Panc1 (cell line): Measurements from ENCODE around the gene RASSF8. TPM values are rescaled to one million over a fixed set of nuclear protein-coding genes. Genes with fewer than 3 reads are reported as not detected.
A peak's percentile ranks its signal among the peaks of the same experiment; 100 is the strongest.

Experiments
- ATAC-seq: fragments of 200-7000 bp; cut with Tn5 transposase; 2 replicates; pipeline ENCODE4 v1.9.1; 2020; ENCODE audit warnings: mild to moderate bottlenecking, moderate library complexity
- BruUV-seq: library from RNA; stranded (reverse); fragments of 400-500 nt; replicated peaks from 2 replicates; lab custom pipeline; 2021; lab: Mats Ljungman, UMichigan
- CTCF ChIA-PET: fragments of 300-600 bp; sonication (Branson Sonifier 250); formaldehyde crosslinking; loops from one replicate; lab custom pipeline; 2022; ENCODE audit warnings: antibody characterized with exemption; lab: Charles Lee
- POLR2A ChIA-PET: fragments of 300-600 bp; sonication (Branson Sonifier 250); formaldehyde crosslinking; loops from one replicate; lab custom pipeline; 2022; ENCODE audit warnings: antibody characterized with exemption; lab: Charles Lee
- DNase-seq: peaks from one replicate; pipeline ENCODE4 v3.0.0-alpha.2; 2010; ENCODE audit warnings: low read depth, low spot score
- H3K27ac ChIP-seq: 2 replicates; pipeline ENCODE4 v1.5.1; 2011; ENCODE audit warnings: mild to moderate bottlenecking, low read length, inconsistent platforms
- H3K27me3 ChIP-seq: fragments of 200-500 bp; sonication (Bioruptor generic); 2 replicates; pipeline ENCODE4 v1.6.0; 2014; ENCODE audit warnings: low read length, inconsistent platforms; ENCODE audit not compliant: control insufficient read depth, insufficient read depth
- H3K36me3 ChIP-seq: fragments of 200-500 bp; sonication (Bioruptor generic); 2 replicates; pipeline ENCODE4 v1.5.1; 2014; ENCODE audit warnings: inconsistent platforms, mild to moderate bottlenecking, low read length, moderate library complexity; ENCODE audit not compliant: control insufficient read depth, insufficient read depth
- H3K4me1 ChIP-seq: 2 replicates; pipeline ENCODE4 v1.5.1; 2011; ENCODE audit warnings: inconsistent platforms, mild to moderate bottlenecking, low read length, moderate library complexity; ENCODE audit not compliant: control insufficient read depth, insufficient read depth
- H3K4me3 ChIP-seq, 2 experiments: 2 replicates each; pipeline ENCODE4 v1.5.1; 2011 to 2012; ENCODE audit warnings: low read depth in 2 of 2, low read length in 2 of 2, mild to moderate bottlenecking in 2 of 2, inconsistent platforms in 1 of 2, moderate library complexity in 1 of 2
- H3K9me3 ChIP-seq: fragments of 200-500 bp; sonication (Bioruptor generic); 2 replicates; pipeline ENCODE4 v1.5.1; 2014; ENCODE audit warnings: low read depth, mild to moderate bottlenecking, inconsistent platforms, low read length, moderate library complexity; ENCODE audit not compliant: control insufficient read depth, insufficient read depth
- POLR2AphosphoS5 ChIP-seq: IDR thresholded peaks from 2 replicates; pipeline ENCODE4 v1.6.1; 2012; ENCODE audit warnings: mild to moderate bottlenecking, low read depth, low read length, moderate library complexity
- SIN3A ChIP-seq: IDR thresholded peaks from 2 replicates; pipeline ENCODE4 v1.6.1; 2012; ENCODE audit warnings: low read depth, mild to moderate bottlenecking, low read length, moderate library complexity, borderline replicate concordance; ENCODE audit not compliant: insufficient read depth
- TCF7L2 ChIP-seq: IDR thresholded peaks from 2 replicates; pipeline ENCODE4 v1.6.1; 2011; ENCODE audit warnings: mild to moderate bottlenecking, low read depth, low read length, inconsistent platforms
- in situ Hi-C: cut with HindIII; loops from 2 replicates; pipeline ENCODE4 v1.10.0; 2016; ENCODE audit warnings: low sequenced_read_pairs, low pct_unique_long_range_greater_than_20kb
- intact Hi-C: fragments of 100-400 bp; cut with micrococcal nuclease; formaldehyde crosslinking; loops from one replicate; pipeline ENCODE4 v1.10.0; 2022; ENCODE audit not compliant: unreplicated experiment
- total RNA-seq: library from RNA; stranded (reverse); gene quantifications from one replicate; pipeline ENCODE4 v1.2.1, GENCODE V29; 2021; ENCODE audit not compliant: unreplicated experiment
- TF ChIP-seq, protein P1 (sequence below): fragments of 450-650 bp; IDR thresholded peaks from 2 replicates; pipeline ENCODE4 v1.5.1; 2017; ENCODE audit warnings: mild to moderate bottlenecking
- TF ChIP-seq, protein P2 (sequence below), 2 experiments: IDR thresholded peaks; 2 replicates each; pipeline ENCODE4 v1.6.1; 2011 to 2012; ENCODE audit warnings: low read depth in 2 of 2, control low read depth in 1 of 2, low read length in 1 of 2, mild to moderate bottlenecking in 1 of 2, moderate library complexity in 1 of 2; ENCODE audit not compliant: insufficient read depth in 1 of 2

Gene RASSF8
- total RNA-seq, 1 experiment from 2014 or later: 103 TPM

DNA sequence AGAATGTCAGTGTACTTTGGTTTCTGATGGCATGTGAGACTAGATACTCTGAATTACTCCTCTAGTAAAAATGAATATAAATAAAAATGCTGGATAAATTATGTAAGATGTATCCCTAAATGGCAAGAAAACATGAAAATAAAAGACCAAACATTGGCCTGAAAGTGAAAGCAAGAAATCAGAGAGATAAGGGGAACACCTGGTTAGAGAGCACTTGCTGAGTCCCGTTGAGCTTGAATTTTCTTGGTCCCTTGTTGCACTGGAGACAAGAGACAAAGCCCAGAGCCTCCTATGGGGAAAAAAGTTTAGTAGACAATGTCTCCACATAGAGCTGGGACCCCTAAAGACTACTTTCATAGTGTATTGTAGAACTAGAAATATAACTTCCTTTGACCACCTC, 23.9 kb downstream of the RASSF8 start:
- H3K36me3 ChIP-seq: no peaks in the 10 kb centered on the region
- TF ChIP-seq, protein P1, sequence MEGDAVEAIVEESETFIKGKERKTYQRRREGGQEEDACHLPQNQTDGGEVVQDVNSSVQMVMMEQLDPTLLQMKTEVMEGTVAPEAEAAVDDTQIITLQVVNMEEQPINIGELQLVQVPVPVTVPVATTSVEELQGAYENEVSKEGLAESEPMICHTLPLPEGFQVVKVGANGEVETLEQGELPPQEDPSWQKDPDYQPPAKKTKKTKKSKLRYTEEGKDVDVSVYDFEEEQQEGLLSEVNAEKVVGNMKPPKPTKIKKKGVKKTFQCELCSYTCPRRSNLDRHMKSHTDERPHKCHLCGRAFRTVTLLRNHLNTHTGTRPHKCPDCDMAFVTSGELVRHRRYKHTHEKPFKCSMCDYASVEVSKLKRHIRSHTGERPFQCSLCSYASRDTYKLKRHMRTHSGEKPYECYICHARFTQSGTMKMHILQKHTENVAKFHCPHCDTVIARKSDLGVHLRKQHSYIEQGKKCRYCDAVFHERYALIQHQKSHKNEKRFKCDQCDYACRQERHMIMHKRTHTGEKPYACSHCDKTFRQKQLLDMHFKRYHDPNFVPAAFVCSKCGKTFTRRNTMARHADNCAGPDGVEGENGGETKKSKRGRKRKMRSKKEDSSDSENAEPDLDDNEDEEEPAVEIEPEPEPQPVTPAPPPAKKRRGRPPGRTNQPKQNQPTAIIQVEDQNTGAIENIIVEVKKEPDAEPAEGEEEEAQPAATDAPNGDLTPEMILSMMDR: no peak
- TF ChIP-seq SIN3A: no peak
- TF ChIP-seq, protein P2, sequence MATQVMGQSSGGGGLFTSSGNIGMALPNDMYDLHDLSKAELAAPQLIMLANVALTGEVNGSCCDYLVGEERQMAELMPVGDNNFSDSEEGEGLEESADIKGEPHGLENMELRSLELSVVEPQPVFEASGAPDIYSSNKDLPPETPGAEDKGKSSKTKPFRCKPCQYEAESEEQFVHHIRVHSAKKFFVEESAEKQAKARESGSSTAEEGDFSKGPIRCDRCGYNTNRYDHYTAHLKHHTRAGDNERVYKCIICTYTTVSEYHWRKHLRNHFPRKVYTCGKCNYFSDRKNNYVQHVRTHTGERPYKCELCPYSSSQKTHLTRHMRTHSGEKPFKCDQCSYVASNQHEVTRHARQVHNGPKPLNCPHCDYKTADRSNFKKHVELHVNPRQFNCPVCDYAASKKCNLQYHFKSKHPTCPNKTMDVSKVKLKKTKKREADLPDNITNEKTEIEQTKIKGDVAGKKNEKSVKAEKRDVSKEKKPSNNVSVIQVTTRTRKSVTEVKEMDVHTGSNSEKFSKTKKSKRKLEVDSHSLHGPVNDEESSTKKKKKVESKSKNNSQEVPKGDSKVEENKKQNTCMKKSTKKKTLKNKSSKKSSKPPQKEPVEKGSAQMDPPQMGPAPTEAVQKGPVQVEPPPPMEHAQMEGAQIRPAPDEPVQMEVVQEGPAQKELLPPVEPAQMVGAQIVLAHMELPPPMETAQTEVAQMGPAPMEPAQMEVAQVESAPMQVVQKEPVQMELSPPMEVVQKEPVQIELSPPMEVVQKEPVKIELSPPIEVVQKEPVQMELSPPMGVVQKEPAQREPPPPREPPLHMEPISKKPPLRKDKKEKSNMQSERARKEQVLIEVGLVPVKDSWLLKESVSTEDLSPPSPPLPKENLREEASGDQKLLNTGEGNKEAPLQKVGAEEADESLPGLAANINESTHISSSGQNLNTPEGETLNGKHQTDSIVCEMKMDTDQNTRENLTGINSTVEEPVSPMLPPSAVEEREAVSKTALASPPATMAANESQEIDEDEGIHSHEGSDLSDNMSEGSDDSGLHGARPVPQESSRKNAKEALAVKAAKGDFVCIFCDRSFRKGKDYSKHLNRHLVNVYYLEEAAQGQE (IDR thresholded peaks at IDR 0.05; ENCODE audit: insufficient read depth in 1 of 2, low read depth in 2 of 2, low read length in 1 of 2): no peak
- TF ChIP-seq POLR2AphosphoS5: no peak
- no peak for TF ChIP-seq TCF7L2
- no TSS peak for BruUV-seq
- H3K27me3 ChIP-seq: no peaks in the 10 kb centered on the region
- ChIA-PET CTCF (no interaction called here), POLR2A (interaction anchor here (0.6 kb wide), 1 partner anchor 347 kb away, joined by 3 read pairs; no protein-coding TSS in a partner anchor)
- intact Hi-C loops (no loop called here), in situ Hi-C loops (no loop called here)
- peak overlapping the region; percentile 0; the same call in 1 of the 2 replicates for H3K27ac ChIP-seq
- no peak overlapping the region for H3K4me3 ChIP-seq
- H3K9me3 ChIP-seq: no peaks in the 10 kb centered on the region
- ATAC-seq: no peak
- peaks cover 43% of the 10 kb centered on the region for H3K4me1 ChIP-seq
- no peak for DNase-seq

DNA sequence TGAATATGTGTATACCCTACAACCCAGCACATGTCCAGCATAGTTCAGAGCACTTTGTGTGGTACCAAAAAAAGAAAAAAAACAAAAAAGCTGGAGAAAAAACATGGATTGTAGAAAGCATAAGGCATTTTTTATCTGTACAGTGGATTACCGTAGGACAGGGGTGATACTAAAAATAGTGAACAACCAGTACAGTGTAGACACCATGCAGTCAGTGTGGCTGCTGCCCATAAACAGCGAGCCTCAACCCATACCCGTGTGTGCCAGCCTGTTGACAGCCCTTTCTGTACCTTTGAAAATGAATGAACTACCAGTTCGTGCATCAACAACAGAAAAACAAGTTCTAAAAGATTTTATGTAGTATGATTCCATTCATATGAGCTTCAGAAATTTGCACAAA, 25.1 kb downstream of the RASSF8 start:
- Histone ChIP-seq H3K36me3 (no peaks in the 10 kb centered on the region), H3K4me1 (peaks cover 45% of the 10 kb centered on the region), H3K27me3 (no peaks in the 10 kb centered on the region), H3K9me3 (no peaks in the 10 kb centered on the region), H3K4me3 (no peak overlapping the region), H3K27ac (no peak overlapping the region)
- ATAC-seq: no peak
- in situ Hi-C loops (no loop called here), intact Hi-C loops (no loop called here)
- CTCF ChIA-PET: interaction anchor here (0.6 kb wide), 1 partner anchor 849 kb away, joined by 5 read pairs; the partner anchor contains the start of gene ITPR2
- POLR2A ChIA-PET: interaction anchor here (0.6 kb wide), 4 partner anchors 16 to 627 kb away, joined by 3 to 7 read pairs (median 4); no protein-coding TSS in a partner anchor
- no TSS peak for BruUV-seq
- DNase-seq: no peak
- TF ChIP-seq SIN3A: no peak
- TF ChIP-seq, protein P1: no peak
